ENCODE results near the gene CETP. TPM values are rescaled to one million over a fixed set of nuclear protein-coding genes. Genes with fewer than 3 reads are reported as not detected.

The CETP gene
- total RNA-seq, 4 donors from 2014 or later, result not detected

GRCh38 chr16:56997264-56997663 lies 35.5 kb downstream of the CETP start:
- Histone ChIP-seq H3K36me3 (no peaks in the 10 kb centered on the region), H3K4me1 (peaks cover 0 to 15% (median 6%) of the 10 kb centered on the region in 4 donors), H3K27me3 (no peaks in the 10 kb centered on the region), H3K27ac (no peak overlapping the region), H3K9me3 (no peaks in the 10 kb centered on the region), H3K4me3 (no peak overlapping the region)
- 93 to 95% methylated on average over 5 of the region's 5 CpGs for WGBS, 2 donors
- no peak for DNase-seq (ENCODE audit: low spot score in 2 of 2)
- no peak for TF ChIP-seq POLR2A (IDR thresholded peaks at IDR 0.05)
- no peak for TF ChIP-seq CTCF (IDR thresholded peaks at IDR 0.05)
- no peak for TF ChIP-seq EP300 (IDR thresholded peaks at IDR 0.05)

- H3K27me3 ChIP-seq, result no peaks in the 10 kb centered on the region
- H3K9me3 ChIP-seq, result no peaks in the 10 kb centered on the region
- H3K4me3 ChIP-seq, result no peak overlapping the region
- peaks cover 0 to 15% (median 5%) of the 10 kb centered on the region in 4 donors for H3K4me1 ChIP-seq
- H3K36me3 ChIP-seq, result no peaks in the 10 kb centered on the region
- no peak for TF ChIP-seq CTCF (IDR thresholded peaks at IDR 0.05)
- TF ChIP-seq EP300 (IDR thresholded peaks at IDR 0.05), result no peak
- no peak for TF ChIP-seq POLR2A (IDR thresholded peaks at IDR 0.05)
- WGBS, 2 donors, result 70 to 71% methylated on average over 3 of the region's 3 CpGs
- DNase-seq (ENCODE audit: low spot score in 2 of 2), result no peak
- no peak overlapping the region for H3K27ac ChIP-seq
These were observed 36.2 kb downstream of the CETP start for GRCh38 chr16:56997931-56998330.

GRCh38 chr16:56998352-56998751 lies 36.6 kb downstream of the CETP start:
- no peak for TF ChIP-seq EP300 (IDR thresholded peaks at IDR 0.05)
- TF ChIP-seq CTCF (IDR thresholded peaks at IDR 0.05), result no peak
- TF ChIP-seq POLR2A (IDR thresholded peaks at IDR 0.05), result no peak

GRCh38 chr16:56998861-56999260 lies 37.1 kb downstream of the CETP start:
- Histone ChIP-seq H3K4me3 (no peak overlapping the region), H3K36me3 (no peaks in the 10 kb centered on the region), H3K4me1 (peaks cover 0 to 15% (median 5%) of the 10 kb centered on the region in 4 donors), H3K9me3 (no peaks in the 10 kb centered on the region), H3K27me3 (no peaks in the 10 kb centered on the region), H3K27ac (peak overlapping the region in 3 of 4 donors; percentile 55 to 73 (median 65))
- whole genome bisulfite sequencing, 2 donors, result 72 to 82% methylated on average over 6 of the region's 6 CpGs
- DNase-seq (ENCODE audit: low spot score in 2 of 2), result no peak
- TF ChIP-seq CTCF (IDR thresholded peaks at IDR 0.05), result no peak
- TF ChIP-seq POLR2A (IDR thresholded peaks at IDR 0.05), result no peak
- TF ChIP-seq EP300 (IDR thresholded peaks at IDR 0.05), result no peak

More at GRCh38 chr16:56998352-56998751, 36.6 kb downstream of the CETP start:
- H3K27me3 ChIP-seq, result no peaks in the 10 kb centered on the region
- no peaks in the 10 kb centered on the region for H3K9me3 ChIP-seq
- H3K4me1 ChIP-seq, result peaks cover 0 to 15% (median 5%) of the 10 kb centered on the region in 4 donors
- WGBS, 2 donors, result 92 to 96% methylated on average over 3 of the region's 3 CpGs
- DNase-seq (ENCODE audit: low spot score in 2 of 2), result no peak
- no peak overlapping the region for H3K4me3 ChIP-seq
- no peaks in the 10 kb centered on the region for H3K36me3 ChIP-seq
- H3K27ac ChIP-seq, result peak overlapping the region in 1 of 4 donors; percentile 65

- peak overlapping the region in 3 of 4 donors; percentile 55 to 73 (median 65) for H3K27ac ChIP-seq
- no peaks in the 10 kb centered on the region for H3K9me3 ChIP-seq
- no peak overlapping the region for H3K4me3 ChIP-seq
- H3K27me3 ChIP-seq, result no peaks in the 10 kb centered on the region
- H3K4me1 ChIP-seq, result peaks cover 0 to 15% (median 5%) of the 10 kb centered on the region in 4 donors
- H3K36me3 ChIP-seq, result peaks cover 0 to 6% (median 0%) of the 10 kb centered on the region in 3 donors
- TF ChIP-seq CTCF (IDR thresholded peaks at IDR 0.05) (no peak), EP300 (IDR thresholded peaks at IDR 0.05) (no peak), POLR2A (IDR thresholded peaks at IDR 0.05) (no peak)
- no peak for DNase-seq (ENCODE audit: low spot score in 2 of 2)
- WGBS, 2 donors, result 87 to 91% methylated on average over 11 of the region's 11 CpGs
These were observed 37.9 kb downstream of the CETP start for GRCh38 chr16:56999409-57000270.
